GM19023 (cell line): ENCODE results near the gene TSR3.

ENCODE experiments used
- ATAC-seq: cut with Tn5 transposase; IDR thresholded peaks from one replicate; pipeline ENCODE4 v1.9.1; 2021; ENCODE audit warnings: mild to moderate bottlenecking, moderate library complexity; ENCODE audit not compliant: unreplicated experiment

Gene TSR3

DNA sequence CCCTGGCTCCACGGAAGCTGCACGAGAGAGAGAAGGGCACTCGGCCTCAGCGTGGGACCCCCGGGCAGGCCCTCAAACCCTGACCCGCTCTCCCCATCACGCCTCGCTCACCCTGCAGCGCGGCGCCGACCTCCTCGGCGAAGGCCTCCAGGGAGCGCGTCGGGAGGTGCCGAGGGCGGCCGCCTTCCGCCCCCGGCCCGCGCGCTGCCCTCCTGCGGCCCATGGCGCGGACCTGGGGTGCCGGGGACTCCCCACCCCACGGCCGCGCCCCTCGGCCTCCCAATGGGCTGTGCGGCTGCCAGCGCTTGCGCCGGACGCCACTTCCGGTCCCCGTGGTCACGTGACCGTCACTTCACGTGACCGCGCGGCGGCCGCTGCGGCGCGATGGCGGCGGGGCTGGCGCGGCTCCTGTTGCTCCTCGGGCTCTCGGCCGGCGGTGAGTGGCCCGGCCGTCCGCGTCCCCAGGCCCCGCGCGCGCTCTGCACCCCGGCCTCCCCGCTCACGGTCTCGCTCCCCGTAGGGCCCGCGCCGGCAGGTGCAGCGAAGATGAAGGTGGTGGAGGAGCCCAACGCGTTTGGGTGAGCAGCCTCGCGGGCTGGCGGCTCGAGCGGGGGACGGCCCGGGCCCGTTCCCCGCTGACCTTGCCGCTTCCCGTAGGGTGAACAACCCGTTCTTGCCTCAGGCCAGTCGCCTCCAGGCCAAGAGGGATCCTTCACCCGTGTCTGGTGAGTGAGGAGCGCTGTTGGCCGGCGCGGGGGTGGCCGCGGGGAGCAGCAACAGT, at the start of gene TSR3, which contains the start of gene GNPTG:
Gene TSR3, minus strand, starts transcription at position 297 of the 781 bp plus-strand sequence. Its CDS starts 74 bp downstream, at position 223.
Gene GNPTG, plus strand, starts transcription at position 350 of the 781 bp plus-strand sequence. Its CDS starts 35 bp downstream, at position 385.
- peak; percentile 71 for ATAC-seq

DNA sequence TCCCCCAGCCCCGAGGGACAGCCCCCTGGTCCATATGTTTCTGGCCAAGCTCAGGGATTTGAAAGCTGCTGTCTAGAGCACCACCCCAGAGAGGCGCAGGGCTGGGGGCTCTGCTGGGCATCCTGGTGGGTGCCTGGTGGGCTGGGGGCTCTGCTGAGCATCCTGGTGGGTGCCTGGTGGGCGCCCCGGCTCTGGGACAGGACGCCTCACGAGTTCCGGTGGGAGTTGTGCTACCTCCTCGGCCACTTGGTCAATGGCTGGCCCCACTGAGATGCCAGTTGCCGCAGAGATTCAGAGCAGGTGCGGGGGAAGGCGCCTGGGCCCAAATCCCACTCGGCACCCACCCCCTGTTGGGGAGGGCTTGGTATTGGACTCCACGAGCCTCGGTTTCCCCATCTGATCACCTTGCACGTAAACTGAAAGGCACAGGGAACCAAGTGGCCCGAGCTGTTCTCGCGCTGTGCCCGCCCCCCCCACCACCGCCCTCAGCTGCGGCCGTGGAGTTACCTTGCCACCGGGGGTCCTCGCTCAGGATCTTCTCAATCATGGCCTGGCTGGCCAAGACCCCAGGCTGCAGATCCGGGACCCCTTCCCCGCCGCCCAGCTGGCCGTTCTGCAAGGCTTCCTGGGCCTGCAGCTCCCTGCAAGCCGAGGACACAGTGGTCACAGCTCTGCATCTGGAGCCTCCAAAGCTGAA, 49.5 kb upstream of the TSR3 start:
- no peak for ATAC-seq

DNA sequence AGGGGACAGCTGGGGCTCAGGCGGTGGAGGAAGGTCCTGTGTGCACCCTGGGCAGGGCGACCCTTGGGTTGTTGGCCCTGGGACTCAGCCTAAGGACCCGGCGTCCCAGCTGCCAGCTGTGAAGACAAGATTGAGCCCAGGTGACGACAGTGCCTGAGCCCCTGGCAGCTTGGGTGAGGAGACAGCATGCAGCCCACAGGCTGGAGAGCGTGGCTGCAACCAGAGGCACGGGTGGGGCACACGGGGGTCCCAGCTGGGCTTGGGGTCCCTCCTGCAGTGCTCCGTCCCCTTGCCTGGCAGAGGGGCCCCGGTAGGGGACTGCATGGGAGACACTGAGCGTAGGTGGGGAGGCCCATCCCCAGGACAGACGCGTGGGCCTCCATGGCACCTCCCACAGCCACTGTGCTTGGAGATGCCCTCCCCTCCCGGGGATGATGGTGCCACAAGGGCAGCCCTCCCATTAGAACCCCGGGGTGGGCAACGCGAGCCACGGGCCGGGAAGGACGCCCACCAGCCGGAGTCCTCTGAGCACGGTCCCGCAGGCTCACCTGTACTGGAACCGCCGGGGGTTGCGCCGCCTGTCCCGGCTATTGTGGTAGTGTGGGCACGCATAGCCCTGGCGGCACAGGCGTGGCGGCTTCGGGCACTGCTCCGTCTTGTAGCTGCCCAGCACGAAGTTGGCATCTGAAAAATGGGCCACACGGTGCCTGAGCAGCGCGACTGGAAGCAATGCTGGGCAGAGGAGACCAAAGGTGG, 47.3 kb upstream of the TSR3 start:
- no peak for ATAC-seq

- ATAC-seq = no peak
Measured at GRCh38 chr16:1398351-1398750, 46.7 kb upstream of the TSR3 start.

DNA sequence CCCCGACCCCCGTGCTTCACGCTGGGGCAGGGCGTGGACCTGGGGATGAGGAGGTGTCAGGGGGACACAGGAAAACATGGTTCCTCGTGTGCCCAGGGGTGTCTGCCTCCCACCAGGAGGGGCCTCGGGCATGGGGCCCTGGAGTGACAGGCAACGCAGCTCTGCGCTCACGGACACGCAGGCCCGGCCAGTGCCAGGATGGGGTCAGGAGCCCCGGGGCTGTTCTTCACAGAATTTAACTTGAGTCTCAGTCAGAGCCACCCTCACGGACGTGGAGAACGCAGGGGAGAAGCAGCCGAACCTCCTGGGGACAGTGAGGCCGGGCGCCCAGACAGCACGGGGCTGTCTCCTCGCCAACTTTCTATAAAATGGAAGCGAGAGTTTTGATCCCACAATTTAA, 46.1 kb upstream of the TSR3 start:
- no peak for ATAC-seq

DNA sequence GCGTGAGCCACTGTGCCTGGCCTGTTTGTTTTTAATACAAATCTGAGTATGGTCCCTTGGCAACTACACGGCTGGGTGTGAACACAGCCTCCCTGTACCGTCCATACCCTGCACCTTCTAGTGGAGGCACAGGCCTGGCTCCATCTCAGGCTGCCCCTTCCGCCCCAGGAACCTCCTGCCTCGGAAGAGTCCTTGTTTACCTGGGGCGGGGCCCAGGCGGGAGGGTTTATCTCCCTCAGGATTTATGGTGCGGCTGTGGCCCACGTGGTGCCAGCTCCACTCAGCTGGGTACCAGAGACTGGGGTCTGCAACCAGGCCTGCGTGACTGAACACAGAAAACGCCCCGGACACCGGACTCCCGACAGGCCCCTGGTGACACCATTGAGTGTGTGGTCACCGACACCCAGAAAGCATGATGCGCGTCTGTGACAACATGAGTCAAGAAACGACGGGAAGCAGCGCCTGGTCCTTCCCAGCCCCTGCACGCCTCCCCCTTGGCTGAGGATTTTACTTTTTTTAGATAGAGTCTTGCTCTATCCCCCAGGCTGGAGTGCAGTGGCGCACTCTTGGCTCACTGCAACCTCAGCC, 43.9 kb upstream of the TSR3 start:
- no peak for ATAC-seq

DNA sequence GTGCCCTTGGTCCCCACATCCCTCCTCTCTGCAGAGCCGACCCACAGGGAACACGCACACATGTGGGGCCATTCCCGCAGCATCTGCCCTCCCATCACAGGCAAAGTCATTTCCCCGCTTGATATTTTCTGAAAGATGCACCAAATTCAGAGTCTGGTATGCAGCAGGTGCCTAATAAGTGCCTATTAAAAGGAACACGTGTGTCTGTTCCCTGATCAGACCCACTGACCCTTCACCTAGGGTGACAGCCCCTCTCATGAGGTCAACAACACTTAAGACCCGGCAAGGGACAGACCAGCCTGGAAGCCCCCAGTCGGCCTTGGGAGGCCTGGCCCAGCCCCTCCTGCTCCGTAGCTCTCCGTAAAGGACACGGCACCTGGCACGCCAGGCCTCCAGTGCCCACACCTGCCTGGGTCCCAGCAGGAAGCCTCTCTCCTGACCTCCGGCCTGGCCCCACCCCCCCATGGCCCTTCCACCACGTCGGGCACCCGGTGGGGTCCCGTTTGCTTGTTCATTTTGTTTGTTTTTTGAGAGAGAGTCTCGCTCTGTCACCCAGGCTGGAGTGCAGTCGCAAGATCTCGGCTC, 42.8 kb upstream of the TSR3 start:
- ATAC-seq = no peak

DNA sequence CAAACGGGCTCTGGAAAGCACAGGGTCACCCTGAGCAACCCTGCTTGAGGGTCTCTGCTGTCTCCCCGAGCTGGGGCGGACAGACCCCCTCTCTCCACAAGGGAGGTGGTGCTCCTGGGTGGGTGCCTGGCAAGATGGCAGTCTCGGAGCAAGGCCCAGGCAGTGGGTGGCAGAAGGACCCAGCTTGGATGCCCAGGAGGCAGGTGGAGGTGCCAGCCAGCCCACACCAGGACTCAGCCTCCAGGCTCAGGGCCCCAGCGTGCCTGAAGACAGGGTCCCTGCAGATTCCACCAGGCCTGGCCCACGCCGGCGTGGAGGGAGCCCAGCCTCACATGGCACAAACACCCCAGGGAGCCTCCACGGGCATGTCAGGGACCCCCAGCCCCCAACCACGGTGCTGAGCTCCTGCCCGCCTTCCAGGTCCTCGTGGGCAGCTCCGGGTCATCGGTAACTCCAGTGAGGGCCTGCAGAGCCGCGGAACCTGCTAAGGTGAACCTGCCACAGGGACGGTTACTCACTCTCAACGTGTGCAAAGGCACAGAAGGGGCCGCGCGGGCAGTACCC, 42.0 kb upstream of the TSR3 start:
- no peak for ATAC-seq

DNA sequence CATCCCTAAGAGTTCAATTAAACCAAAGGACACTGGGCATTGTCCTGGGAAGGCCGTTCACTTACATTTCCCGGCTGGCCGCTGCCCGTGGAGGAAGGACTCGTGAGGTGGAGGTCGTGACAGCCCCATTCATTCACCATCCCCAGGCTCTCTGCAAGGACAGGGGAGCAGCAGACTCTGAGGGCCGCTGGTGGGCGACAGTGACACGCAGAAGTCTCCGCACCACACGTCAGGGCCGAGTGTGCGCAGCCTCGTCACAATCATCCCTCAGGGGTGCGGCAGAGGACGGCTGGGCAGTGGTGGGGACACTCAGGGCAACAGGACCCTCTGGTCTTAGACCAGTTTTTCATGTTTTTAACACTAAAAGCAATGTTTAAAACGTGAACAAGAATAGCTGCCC, 41.1 kb upstream of the TSR3 start:
- no peak for ATAC-seq

DNA sequence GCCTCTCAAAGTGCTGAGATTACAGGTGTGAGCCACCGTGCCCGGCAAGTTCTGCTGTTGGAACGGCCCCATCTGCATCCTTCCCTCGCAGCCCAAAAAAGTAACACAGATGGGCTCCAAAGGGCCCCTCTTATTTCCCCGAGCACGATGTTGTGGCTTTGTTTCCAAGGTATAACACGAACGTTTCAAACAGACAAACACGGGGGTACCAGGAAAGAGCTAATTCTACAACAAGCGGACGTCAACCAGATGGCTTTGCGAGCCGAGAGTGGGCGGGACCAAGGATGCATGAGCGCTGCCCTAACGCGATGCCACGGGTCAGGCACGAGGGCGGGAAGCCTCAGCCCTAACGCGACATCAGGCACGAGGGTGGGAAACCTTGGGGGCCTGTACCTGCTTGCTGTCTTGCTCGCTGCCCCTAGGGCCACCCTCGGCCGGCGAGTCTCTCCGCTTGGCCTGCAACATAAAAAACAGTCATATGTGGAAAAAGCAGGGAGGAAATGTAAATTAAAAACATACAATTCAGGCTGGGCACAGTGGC, 38.6 kb upstream of the TSR3 start:
- no peak for ATAC-seq

GRCh38 chr16:1389762-1390161, 38.1 kb upstream of the TSR3 start:
- ATAC-seq = no peak

- ATAC-seq = no peak
Measured at GRCh38 chr16:1387331-1387730, 35.7 kb upstream of the TSR3 start.

DNA sequence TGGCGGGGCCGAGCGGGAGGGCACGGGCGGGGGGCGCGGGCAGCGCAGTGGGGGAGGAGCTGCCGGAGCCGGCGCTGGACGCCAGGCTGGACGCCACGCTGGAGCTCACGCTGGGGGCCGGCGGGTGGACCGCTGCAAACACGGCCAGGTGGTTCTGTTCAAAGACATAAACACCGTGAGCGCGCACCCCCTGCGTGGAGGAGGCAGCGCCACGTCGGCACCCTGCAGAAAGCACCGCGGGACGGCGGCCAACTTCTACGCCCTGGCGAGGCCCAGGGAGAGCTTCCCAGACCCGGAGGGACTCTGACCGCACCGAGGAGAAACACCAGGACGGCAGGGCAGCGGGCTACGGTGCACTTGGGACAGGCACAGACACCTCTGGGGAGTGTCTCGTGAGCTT, 33.6 kb upstream of the TSR3 start:
- no peak for ATAC-seq

- ATAC-seq = no peak
Measured at GRCh38 chr16:1383556-1383955, 31.9 kb upstream of the TSR3 start.

GRCh38 chr16:1381612-1382406, 30.1 kb upstream of the TSR3 start:
- no peak for ATAC-seq

GRCh38 chr16:1380195-1380594, 28.5 kb upstream of the TSR3 start:
- ATAC-seq = no peak

- ATAC-seq = peak; percentile 55
Measured at GRCh38 chr16:1379304-1380076, 27.8 kb upstream of the TSR3 start.

DNA sequence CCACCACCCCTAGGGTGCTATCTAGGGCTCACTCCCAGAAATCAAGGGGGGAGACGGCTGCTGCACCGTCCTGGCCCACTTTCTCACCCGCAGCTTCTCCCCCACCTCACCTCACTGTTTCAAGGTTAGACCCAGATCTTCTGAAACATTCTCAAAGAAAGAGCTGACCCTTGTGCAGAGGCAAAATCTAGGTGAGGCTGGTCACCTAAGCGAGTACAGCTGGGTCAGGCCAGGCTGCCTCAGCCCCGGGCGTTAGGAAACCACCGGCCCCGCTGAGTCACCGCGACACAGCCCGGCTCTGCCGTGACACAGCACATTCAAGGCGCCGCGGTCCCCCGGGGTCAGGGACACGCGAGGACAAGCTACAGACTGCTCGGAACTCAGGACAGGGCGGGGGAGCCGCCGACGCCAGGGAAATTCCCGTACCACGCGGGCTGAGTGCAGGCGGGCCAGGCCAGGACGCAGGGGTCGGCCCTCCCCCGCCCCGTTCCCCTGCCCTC, 27.2 kb upstream of the TSR3 start:
- ATAC-seq = peak; percentile 44
